Measurements from ENCODE around the gene MARCHF4. TPM values are rescaled to one million over a fixed set of nuclear protein-coding genes. Genes with fewer than 3 reads are reported as not detected.

MARCHF4 gene
- total and polyA plus RNA-seq, 9 of the 15 experiments (the other 6 are each of a cell fraction or from before 2014, with no cell fraction given): 0.05 TPM; not detected in 8

DNA sequence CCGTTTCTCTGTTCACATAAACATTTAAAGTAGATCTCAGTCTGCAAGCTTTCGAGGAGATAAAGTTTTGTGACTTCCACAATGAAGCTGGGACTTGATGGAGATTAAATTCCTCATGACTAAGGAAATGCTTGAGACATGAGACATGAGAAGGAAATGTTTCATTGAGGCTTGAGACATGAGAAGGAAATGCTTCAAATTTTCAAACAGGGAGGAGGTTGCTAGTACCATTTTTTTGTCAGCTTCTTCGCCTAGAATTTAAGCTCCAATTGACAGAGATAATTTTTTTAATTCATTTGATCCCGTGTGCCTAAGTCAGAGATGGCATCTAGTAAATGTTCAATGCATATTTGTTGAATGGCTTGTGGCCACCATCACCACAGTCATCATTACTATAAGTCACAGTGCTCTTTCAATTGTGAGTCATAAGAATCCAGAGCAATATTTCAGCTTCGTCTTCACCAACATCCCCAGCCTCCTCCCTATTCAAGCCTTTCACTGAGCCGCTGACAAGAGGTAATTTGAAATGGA lies 543 bp upstream of the MARCHF4 start (continued):
- TF ChIP-seq FOXM1 (IDR thresholded peaks at IDR 0.05; ENCODE audit: low read depth) (no peak), FOXM1 (CRISPR knock-in tag; IDR thresholded peaks at IDR 0.05; ENCODE audit: low read depth) (no peak), RNF2 (IDR thresholded peaks at IDR 0.05) (no peak), ZEB2 (IDR thresholded peaks at IDR 0.05) (no peak)

DNA sequence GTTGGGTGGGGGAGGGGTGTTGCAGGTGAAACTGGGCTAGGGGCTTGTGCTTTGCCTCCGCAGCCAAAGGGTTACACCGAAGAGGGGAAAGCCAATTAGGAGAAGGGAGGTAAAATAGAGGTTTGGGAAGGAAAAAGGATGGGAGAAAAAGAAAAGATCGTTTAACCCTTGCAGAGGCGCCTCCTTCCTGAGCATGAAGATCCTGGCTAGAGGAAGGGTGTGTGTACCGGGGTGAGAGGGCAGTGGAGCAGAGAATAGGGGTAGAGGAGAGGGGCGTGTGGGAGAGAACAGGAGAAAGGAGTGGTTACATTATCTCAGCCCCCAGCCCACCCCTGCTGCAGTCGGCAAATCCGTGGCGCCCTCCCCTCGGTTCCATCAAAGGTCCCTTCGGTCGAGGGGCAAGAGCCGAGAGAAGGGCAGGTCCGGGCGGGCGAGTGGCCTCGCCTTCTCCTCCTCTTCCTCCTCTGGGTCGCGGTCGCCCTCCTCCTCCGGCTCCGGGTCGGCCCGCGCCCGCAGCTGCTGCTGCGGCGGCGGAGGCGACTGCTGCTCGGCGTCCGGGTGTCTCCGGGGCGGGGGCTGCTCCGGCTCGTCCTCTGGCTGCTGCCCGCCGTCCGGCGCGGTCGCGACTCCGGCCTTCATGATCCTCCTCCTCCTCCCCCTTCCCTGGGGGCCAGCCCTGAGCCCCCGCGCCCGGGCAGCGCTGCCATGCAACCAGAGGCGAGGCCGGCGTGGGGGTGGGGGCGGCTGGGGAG lies 1.1 kb downstream of the MARCHF4 start:
- peaks cover 0 to 13% of the 10 kb centered on the region in 2 experiments; a peak in 2 of 5 replicates for H3K4me1 ChIP-seq (replicated peaks in 1 of 2; ENCODE audit: control insufficient read depth in 2 of 2, insufficient read depth in 2 of 2, low read length in 2 of 2)
- intact Hi-C loops (cut with micrococcal nuclease) (no loop called here), in situ Hi-C loops (cut with MboI) (no loop called here)
- 0 out of 2 replicates have a peak, but pooled peaks cover 4% of the 10 kb centered on the region for H4K20me1 ChIP-seq (replicated peaks; ENCODE audit: control insufficient read depth, insufficient read depth, low read length)
- CTCF ChIA-PET (ENCODE audit: low intra/inter-chr PET ratio): no interaction called here
- no peaks in the 10 kb centered on the region for H3K36me3 ChIP-seq (ENCODE audit: control insufficient read depth, insufficient read depth, low read length)
- H3K9me1 ChIP-seq (ENCODE audit: control insufficient read depth, insufficient read depth, low read length): no peaks in the 10 kb centered on the region
- DNase-seq (ENCODE audit: extremely low read depth in 1 of 4, low spot score in 3 of 4) (no peak), ATAC-seq (no peak), FAIRE-seq (no peak)
- H3K9me3 ChIP-seq (replicated peaks; ENCODE audit: control insufficient read depth, insufficient read depth, low read depth, low read length): no peaks in the 10 kb centered on the region
- POLR2A ChIA-PET: no interaction called here
- 15% methylated on average over 10 of the region's 53 CpGs for WGBS (ENCODE audit: insufficient coverage, low coverage, missing lambda C conversion rate)
- no peak overlapping the region for H3K4me3 ChIP-seq
- H3K27ac ChIP-seq (ENCODE audit: extremely low read depth, low read depth, low read length): no peak overlapping the region
- no peak overlapping the region for H3K4me2 ChIP-seq (ENCODE audit: insufficient read depth, low read length)
- H3K79me2 ChIP-seq (ENCODE audit: control insufficient read depth, insufficient read depth, low read length): no peaks in the 10 kb centered on the region
- H2AFZ ChIP-seq (ENCODE audit: low read depth, low read length): no peak overlapping the region
- H3K27me3 ChIP-seq (ENCODE audit: control insufficient read depth in 2 of 2, insufficient read depth in 2 of 2, low read length in 2 of 2): peaks cover 0 to 21% of the 10 kb centered on the region in 2 experiments; a peak in 3 of 5 replicates
- H3K9ac ChIP-seq (ENCODE audit: insufficient read depth in 1 of 2, low read depth in 2 of 2, low read length in 2 of 2): no peak overlapping the region
- BruUV-seq (replicated peaks): no TSS peak
- TF ChIP-seq NR1H2 (CRISPR knock-in tag; IDR thresholded peaks at IDR 0.05) (no peak), ZNF644 (tag; IDR thresholded peaks at IDR 0.05; ENCODE audit: low read depth) (no peak), CBX1 (IDR thresholded peaks at IDR 0.05; ENCODE audit: low read depth) (no peak), SMARCE1 (IDR thresholded peaks at IDR 0.05) (no peak), CBFA2T2 (conservative IDR thresholded peaks at IDR 0.05) (no peak), ARID1B (IDR thresholded peaks at IDR 0.05) (no peak), RB1 (IDR thresholded peaks at IDR 0.05; ENCODE audit: low read depth) (no peak), SOX6 (IDR thresholded peaks at IDR 0.05) (no peak)
- TF ChIP-seq, protein P1, sequence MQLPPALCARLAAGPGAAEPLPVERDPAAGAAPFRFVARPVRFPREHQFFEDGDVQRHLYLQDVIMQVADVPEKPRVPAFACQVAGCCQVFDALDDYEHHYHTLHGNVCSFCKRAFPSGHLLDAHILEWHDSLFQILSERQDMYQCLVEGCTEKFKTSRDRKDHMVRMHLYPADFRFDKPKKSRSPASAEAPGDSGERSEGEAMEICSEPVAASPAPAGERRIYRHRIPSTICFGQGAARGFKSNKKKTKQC (CRISPR knock-in tag; IDR thresholded peaks at IDR 0.05): no peak
- TF ChIP-seq, protein P2, sequence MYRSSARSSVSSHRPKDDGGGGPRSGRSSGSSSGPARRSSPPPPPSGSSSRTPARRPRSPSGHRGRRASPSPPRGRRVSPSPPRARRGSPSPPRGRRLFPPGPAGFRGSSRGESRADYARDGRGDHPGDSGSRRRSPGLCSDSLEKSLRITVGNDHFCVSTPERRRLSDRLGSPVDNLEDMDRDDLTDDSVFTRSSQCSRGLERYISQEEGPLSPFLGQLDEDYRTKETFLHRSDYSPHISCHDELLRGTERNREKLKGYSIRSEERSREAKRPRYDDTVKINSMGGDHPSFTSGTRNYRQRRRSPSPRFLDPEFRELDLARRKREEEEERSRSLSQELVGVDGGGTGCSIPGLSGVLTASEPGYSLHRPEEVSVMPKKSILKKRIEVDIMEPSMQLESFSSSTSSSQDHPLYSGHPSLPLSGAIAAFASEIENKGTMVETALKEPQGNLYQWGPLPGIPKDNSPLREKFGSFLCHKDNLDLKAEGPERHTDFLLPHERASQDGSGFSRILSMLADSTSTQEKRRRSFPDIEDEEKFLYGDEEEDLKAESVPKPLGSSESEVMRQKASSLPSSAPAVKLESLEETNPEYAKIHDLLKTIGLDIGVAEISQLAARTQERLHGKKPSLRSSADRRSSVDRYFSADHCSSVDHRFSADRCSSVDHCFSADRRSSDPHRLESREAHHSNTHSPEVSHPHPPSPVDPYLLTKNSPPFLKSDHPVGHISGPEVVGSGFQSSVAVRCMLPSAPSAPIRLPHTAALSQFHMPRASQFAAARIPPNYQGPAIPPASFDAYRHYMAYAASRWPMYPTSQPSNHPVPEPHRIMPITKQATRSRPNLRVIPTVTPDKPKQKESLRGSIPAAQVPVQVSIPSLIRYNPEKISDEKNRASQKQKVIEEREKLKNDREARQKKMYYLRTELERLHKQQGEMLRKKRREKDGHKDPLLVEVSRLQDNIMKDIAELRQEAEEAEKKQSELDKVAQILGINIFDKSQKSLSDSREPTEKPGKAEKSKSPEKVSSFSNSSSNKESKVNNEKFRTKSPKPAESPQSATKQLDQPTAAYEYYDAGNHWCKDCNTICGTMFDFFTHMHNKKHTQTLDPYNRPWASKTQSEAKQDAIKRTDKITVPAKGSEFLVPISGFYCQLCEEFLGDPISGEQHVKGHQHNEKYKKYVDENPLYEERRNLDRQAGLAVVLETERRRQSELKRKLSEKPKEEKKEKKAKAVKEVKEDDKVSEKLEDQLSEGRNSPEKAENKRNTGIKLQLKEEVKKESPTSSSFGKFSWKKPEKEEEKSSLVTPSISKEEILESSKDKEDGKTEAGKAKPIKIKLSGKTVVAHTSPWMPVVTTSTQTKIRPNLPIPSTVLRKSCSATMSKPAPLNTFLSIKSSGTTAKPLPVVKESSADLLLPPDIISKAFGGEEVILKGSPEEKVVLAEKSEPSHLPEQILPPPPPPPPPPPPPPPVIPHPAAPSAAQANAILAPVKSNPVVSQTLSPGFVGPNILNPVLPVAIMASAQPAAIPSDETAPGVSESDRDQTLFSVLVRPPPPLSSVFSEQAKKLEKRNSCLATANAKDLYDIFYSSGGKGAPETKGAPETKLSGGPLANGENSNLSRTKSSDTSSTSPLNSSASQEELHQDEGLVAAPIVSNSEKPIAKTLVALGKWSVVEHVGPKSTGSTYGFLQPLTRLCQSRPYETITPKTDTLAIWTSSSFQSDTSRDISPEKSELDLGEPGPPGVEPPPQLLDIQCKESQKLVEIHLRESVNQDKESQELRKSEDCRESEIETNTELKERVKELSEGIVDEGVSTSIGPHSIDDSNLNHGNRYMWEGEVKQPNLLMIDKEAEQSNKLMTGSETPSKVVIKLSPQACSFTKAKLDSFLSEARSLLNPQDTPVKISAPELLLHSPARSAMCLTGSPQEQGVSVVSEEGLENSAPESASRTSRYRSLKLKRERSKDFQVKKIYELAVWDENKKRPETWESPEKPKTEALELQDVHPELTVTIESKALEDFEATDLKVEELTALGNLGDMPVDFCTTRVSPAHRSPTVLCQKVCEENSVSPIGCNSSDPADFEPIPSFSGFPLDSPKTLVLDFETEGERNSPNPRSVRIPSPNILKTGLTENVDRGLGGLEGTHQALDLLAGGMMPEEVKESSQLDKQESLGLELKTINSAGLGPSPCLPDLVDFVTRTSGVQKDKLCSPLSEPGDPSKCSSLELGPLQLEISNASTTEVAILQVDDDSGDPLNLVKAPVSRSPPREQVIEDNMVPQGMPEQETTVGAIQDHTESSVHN (IDR thresholded peaks at IDR 0.05; ENCODE audit: borderline replicate concordance in 1 of 2, low read depth in 1 of 2): no peak

All from K562 (cell line).